HEK293 (cell line): ENCODE results near the gene OGFOD1.

Experiments used
- CTCF ChIA-PET: fragments of 350-600 bp; formaldehyde crosslinking; extraction: SDS; loops from one replicate; lab custom pipeline; 2021; ENCODE audit warnings: antibody characterized with exemption; lab: Yijun Ruan, JAX
- POLR2A ChIA-PET: fragments of 300-600 bp; formaldehyde crosslinking; extraction: SDS; loops from one replicate; lab custom pipeline; 2020; ENCODE audit warnings: antibody characterized with exemption, inconsistent platforms; lab: Yijun Ruan, JAX
- H3K27ac ChIP-seq: fragments of 200-500 bp; sonication (Bioruptor generic); 2 replicates; pipeline ENCODE4 v1.5.1; 2014; ENCODE audit warnings: low read depth, low read length, control low read depth, inconsistent platforms; ENCODE audit errors: extremely low read depth
- H3K36me3 ChIP-seq, 2 experiments: fragments of 200-500 bp in 1 of 2; sonication (Bioruptor generic) in 1 of 2; 1 replicate in 1 of 2; 2 replicates in 1 of 2; pipeline ENCODE4 v1.5.1; 2014 to 2017; ENCODE audit warnings: inconsistent platforms in 2 of 2, low read length in 2 of 2; ENCODE audit not compliant: control insufficient read depth in 2 of 2, insufficient read depth in 1 of 2
- H3K4me1 ChIP-seq: fragments of 200-500 bp; sonication (Bioruptor generic); 2 replicates; pipeline ENCODE4 v1.5.1; 2014; ENCODE audit warnings: mild to moderate bottlenecking, low read length, inconsistent platforms; ENCODE audit not compliant: control insufficient read depth, insufficient read depth
- H3K4me3 ChIP-seq: 2 replicates; pipeline ENCODE4 v1.5.1; 2011; ENCODE audit warnings: low read depth, mild to moderate bottlenecking, control low read depth, low read length, moderate library complexity
- H3K9me3 ChIP-seq: fragments of 200-500 bp; sonication (Bioruptor generic); 2 replicates; pipeline ENCODE4 v1.5.1; 2014; ENCODE audit warnings: low read depth, low read length, inconsistent platforms; ENCODE audit not compliant: control insufficient read depth, insufficient read depth
- GLI4 ChIP-seq: fragments of 450-650 bp; formaldehyde crosslinking; IDR thresholded peaks from 2 replicates; pipeline ENCODE4 v1.5.1; 2016; ENCODE audit warnings: missing biosample characterization, missing genetic modification characterization
- HIC1 ChIP-seq: fragments of 450-650 bp; formaldehyde crosslinking; IDR thresholded peaks from 2 replicates; pipeline ENCODE4 v1.5.1; 2016; ENCODE audit warnings: missing biosample characterization, missing genetic modification characterization
- INSM2 ChIP-seq: fragments of 450-650 bp; formaldehyde crosslinking; IDR thresholded peaks from 2 replicates; pipeline ENCODE4 v1.5.1; 2016; ENCODE audit warnings: missing biosample characterization, missing genetic modification characterization
- KLF10 ChIP-seq: fragments of 450-650 bp; IDR thresholded peaks from 2 replicates; pipeline ENCODE4 v1.5.1; 2018; ENCODE audit warnings: missing biosample characterization, mild to moderate bottlenecking, missing genetic modification characterization
- KLF9 ChIP-seq: fragments of 450-650 bp; formaldehyde crosslinking; IDR thresholded peaks from 2 replicates; pipeline ENCODE4 v1.5.1; 2016; ENCODE audit warnings: missing biosample characterization, missing genetic modification characterization, low read depth
- RBAK ChIP-seq: fragments of 450-650 bp; formaldehyde crosslinking; IDR thresholded peaks from 2 replicates; pipeline ENCODE4 v1.5.1; 2016; ENCODE audit warnings: missing biosample characterization, missing genetic modification characterization
- ZBTB8A ChIP-seq: fragments of 450-650 bp; formaldehyde crosslinking; IDR thresholded peaks from 2 replicates; pipeline ENCODE4 v1.5.1; 2016; ENCODE audit warnings: missing biosample characterization, missing genetic modification characterization
- ZNF184 ChIP-seq: fragments of 450-650 bp; IDR thresholded peaks from 2 replicates; pipeline ENCODE4 v1.5.1; 2018; ENCODE audit warnings: missing biosample characterization, mild to moderate bottlenecking, missing genetic modification characterization
- ZNF202 ChIP-seq: fragments of 450-650 bp; formaldehyde crosslinking; IDR thresholded peaks from 2 replicates; pipeline ENCODE4 v1.5.1; 2016; ENCODE audit warnings: missing biosample characterization, missing genetic modification characterization, borderline replicate concordance
- ZNF391 ChIP-seq: fragments of 450-650 bp; formaldehyde crosslinking; IDR thresholded peaks from 2 replicates; pipeline ENCODE4 v1.5.1; 2016; ENCODE audit warnings: low read depth, missing biosample characterization, missing genetic modification characterization, borderline replicate concordance
- ZNF423 ChIP-seq: fragments of 450-650 bp; formaldehyde crosslinking; IDR thresholded peaks from 2 replicates; pipeline ENCODE4 v1.5.1; 2016; ENCODE audit warnings: missing biosample characterization, missing genetic modification characterization
- ZNF530 ChIP-seq: fragments of 450-650 bp; formaldehyde crosslinking; IDR thresholded peaks from 2 replicates; pipeline ENCODE4 v1.5.1; 2016; ENCODE audit warnings: low read depth, missing biosample characterization, missing genetic modification characterization
- ZNF548 ChIP-seq: fragments of 450-650 bp; formaldehyde crosslinking; IDR thresholded peaks from 2 replicates; pipeline ENCODE4 v1.5.1; 2016; ENCODE audit warnings: missing biosample characterization, missing genetic modification characterization
- ZNF561 ChIP-seq: fragments of 450-650 bp; IDR thresholded peaks from 2 replicates; pipeline ENCODE4 v1.5.1; 2018; ENCODE audit warnings: missing biosample characterization, missing genetic modification characterization, borderline replicate concordance
- ZNF624 ChIP-seq: fragments of 450-650 bp; formaldehyde crosslinking; IDR thresholded peaks from 2 replicates; pipeline ENCODE4 v1.5.1; 2017; ENCODE audit warnings: missing biosample characterization, missing genetic modification characterization
- ZSCAN18 ChIP-seq: fragments of 450-650 bp; formaldehyde crosslinking; IDR thresholded peaks from 2 replicates; pipeline ENCODE4 v1.5.1; 2016; ENCODE audit warnings: missing biosample characterization, missing genetic modification characterization
- ZSCAN30 ChIP-seq: fragments of 450-650 bp; IDR thresholded peaks from 2 replicates; pipeline ENCODE4 v1.5.1; 2018; ENCODE audit warnings: missing biosample characterization, mild to moderate bottlenecking, missing genetic modification characterization, moderate library complexity
- TF ChIP-seq, protein P1 (sequence below): fragments of 450-650 bp; formaldehyde crosslinking; IDR thresholded peaks from 2 replicates; pipeline ENCODE4 v1.5.1; 2016; ENCODE audit warnings: missing biosample characterization, missing genetic modification characterization
- TF ChIP-seq, protein P2 (sequence below): fragments of 450-650 bp; formaldehyde crosslinking; IDR thresholded peaks from 2 replicates; pipeline ENCODE4 v1.5.1; 2016; ENCODE audit warnings: missing biosample characterization, missing genetic modification characterization
- TF ChIP-seq, protein P3 (sequence below): fragments of 450-650 bp; formaldehyde crosslinking; IDR thresholded peaks from 2 replicates; pipeline ENCODE4 v1.5.1; 2016; ENCODE audit warnings: missing biosample characterization, missing genetic modification characterization

OGFOD1 gene

DNA sequence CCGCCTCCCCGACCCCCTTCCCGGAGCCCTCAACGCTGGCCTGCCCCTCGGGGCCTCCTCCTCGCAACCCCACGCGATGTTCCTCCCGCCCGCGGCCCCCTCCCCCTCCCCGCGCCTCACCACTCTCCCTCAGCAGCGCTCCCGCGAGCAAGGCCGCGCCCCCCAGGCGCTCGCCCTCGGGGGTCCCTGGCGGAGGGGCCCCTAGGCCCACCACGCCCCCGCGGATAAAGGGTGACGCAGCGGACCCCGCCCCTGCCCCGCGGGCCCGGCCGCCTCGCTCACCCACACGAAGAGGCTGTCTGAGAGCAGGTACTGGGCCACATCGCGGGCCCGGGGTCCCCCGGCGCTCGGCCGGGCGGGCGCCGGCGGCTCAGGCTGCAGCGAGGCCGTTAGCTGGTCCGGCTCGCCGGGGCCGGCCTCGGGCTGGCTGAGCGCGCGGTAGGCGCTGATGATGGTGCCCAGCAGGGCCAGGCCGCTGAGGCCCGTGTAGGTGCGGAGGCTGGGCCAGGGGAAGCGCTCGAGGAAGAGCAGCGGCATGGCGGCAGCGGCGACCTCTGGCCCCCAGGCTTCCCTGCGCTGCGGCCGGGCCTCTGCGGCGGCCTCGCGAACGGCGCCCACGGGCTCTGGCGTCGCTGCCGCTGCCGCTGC lies 26.4 kb upstream of the OGFOD1 start (continued):
- TF ChIP-seq, protein P1, sequence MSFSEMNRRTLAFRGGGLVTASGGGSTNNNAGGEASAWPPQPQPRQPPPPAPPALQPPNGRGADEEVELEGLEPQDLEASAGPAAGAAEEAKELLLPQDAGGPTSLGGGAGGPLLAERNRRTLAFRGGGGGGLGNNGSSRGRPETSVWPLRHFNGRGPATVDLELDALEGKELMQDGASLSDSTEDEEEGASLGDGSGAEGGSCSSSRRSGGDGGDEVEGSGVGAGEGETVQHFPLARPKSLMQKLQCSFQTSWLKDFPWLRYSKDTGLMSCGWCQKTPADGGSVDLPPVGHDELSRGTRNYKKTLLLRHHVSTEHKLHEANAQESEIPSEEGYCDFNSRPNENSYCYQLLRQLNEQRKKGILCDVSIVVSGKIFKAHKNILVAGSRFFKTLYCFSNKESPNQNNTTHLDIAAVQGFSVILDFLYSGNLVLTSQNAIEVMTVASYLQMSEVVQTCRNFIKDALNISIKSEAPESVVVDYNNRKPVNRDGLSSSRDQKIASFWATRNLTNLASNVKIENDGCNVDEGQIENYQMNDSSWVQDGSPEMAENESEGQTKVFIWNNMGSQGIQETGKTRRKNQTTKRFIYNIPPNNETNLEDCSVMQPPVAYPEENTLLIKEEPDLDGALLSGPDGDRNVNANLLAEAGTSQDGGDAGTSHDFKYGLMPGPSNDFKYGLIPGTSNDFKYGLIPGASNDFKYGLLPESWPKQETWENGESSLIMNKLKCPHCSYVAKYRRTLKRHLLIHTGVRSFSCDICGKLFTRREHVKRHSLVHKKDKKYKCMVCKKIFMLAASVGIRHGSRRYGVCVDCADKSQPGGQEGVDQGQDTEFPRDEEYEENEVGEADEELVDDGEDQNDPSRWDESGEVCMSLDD (tag by site-specific recombination): no peak
- TF ChIP-seq ZNF423 (tag by site-specific recombination) (0 out of 2 replicates have a peak, but pooled peaks have one; percentile 35), ZNF202 (no peak), GLI4 (tag by site-specific recombination) (no peak), ZNF624 (tag by site-specific recombination) (no peak), ZNF530 (tag by site-specific recombination) (no peak), KLF9 (tag by site-specific recombination) (peak; percentile 78), ZNF391 (tag by site-specific recombination) (no peak), ZNF184 (no peak), INSM2 (tag by site-specific recombination) (no peak), ZSCAN18 (tag by site-specific recombination) (no peak), ZNF561 (tag by site-specific recombination) (peak; percentile 17; the same call in 1 of the 2 replicates)
- TF ChIP-seq, protein P2, sequence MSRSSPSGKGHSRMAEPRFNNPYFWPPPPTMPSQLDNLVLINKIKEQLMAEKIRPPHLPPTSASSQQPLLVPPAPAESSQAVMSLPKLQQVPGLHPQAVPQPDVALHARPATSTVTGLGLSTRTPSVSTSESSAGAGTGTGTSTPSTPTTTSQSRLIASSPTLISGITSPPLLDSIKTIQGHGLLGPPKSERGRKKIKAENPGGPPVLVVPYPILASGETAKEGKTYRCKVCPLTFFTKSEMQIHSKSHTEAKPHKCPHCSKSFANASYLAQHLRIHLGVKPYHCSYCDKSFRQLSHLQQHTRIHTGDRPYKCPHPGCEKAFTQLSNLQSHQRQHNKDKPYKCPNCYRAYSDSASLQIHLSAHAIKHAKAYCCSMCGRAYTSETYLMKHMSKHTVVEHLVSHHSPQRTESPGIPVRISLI (tag by site-specific recombination): no peak

DNA sequence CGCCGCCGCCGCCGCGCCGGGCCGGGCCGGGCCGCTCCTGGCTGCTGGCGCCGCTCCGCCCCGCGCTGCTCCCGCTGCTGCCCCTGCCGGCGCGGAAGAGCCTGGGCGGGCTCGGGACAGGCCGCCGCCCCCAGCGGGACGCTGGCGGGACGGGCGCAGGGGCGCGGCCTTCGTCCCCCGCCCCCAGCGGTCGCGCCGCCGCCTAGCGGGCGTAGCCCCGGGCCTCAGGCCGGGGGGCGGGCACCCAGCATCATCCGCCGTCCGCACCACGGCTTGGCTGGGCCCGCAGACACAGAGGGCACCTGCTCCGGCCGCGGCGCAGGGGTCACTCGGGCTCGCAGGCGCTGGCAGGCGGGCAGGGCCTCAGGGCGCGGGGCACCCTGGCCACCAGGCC lies 25.9 kb upstream of the OGFOD1 start, which contains the start of gene AMFR:
Gene AMFR (minus strand): TSS at position 107 of the 394 bp plus-strand sequence. CDS start 218 bp downstream, outside the sequence.
- H3K27ac ChIP-seq: peak within 1 kb of the TSS; percentile 95

More for the DNA sequence above, 25.9 kb upstream of the OGFOD1 start, which contains the start of gene AMFR:
- POLR2A ChIA-PET: no interaction called here
- Histone ChIP-seq H3K36me3 (peaks cover 0 to 6% of the 10 kb centered on the region in 2 experiments; a peak in 1 of 3 replicates), H3K9me3 (no peaks in the 10 kb centered on the region), H3K4me1 (peaks cover 22% of the 10 kb centered on the region)
- CTCF ChIA-PET: interaction anchor here (0.6 kb wide), 1 partner anchor 27 kb away, joined by 4 read pairs; no protein-coding TSS in a partner anchor
- TF ChIP-seq KLF10 (tag by site-specific recombination): peak; percentile 39; the same call in 1 of the 2 replicates
- TF ChIP-seq ZBTB8A: 0 out of 2 replicates have a peak, but pooled peaks have one; percentile 18
- TF ChIP-seq ZSCAN30 (tag by site-specific recombination): peak; percentile 37; the same call in 1 of the 2 replicates
- no peak for TF ChIP-seq HIC1 (tag by site-specific recombination)
- TF ChIP-seq, protein P3, sequence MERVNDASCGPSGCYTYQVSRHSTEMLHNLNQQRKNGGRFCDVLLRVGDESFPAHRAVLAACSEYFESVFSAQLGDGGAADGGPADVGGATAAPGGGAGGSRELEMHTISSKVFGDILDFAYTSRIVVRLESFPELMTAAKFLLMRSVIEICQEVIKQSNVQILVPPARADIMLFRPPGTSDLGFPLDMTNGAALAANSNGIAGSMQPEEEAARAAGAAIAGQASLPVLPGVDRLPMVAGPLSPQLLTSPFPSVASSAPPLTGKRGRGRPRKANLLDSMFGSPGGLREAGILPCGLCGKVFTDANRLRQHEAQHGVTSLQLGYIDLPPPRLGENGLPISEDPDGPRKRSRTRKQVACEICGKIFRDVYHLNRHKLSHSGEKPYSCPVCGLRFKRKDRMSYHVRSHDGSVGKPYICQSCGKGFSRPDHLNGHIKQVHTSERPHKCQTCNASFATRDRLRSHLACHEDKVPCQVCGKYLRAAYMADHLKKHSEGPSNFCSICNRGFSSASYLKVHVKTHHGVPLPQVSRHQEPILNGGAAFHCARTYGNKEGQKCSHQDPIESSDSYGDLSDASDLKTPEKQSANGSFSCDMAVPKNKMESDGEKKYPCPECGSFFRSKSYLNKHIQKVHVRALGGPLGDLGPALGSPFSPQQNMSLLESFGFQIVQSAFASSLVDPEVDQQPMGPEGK: no peak
- TF ChIP-seq RBAK (tag by site-specific recombination): no peak
- no peak for TF ChIP-seq ZNF548
- TF ChIP-seq, all 188 proteins: peak for 3
- H3K4me3 ChIP-seq: peak within 1 kb of the TSS; percentile 81
